ENCODE data around the gene VSIG10. TPM values are rescaled to one million over a fixed set of nuclear protein-coding genes. Genes with fewer than 3 reads are reported as not detected.

VSIG10 gene
- total RNA-seq, 1 experiment from 2014 or later: 97.4 TPM

DNA sequence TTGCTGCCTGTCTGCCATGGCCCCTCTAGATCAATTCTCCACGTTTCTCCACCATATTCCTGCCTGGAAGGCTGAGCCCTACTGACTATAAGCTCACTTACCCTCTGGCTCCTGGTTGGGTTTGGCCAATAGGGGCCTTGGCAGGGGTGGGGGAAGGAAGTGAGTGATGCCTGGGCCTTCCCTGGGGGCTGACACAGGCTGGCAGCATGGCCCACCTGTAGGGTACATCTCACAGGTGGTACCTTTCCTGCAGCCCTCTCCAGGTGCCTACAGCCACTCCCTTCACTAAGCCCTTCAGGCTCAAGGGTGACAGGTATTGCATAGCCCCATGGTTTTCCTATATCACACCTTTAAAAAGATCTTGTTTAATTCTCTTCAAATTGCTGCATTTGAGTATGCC lies 83.8 kb downstream of the VSIG10 start:
- Histone ChIP-seq H3T11ph (ENCODE audit: low read length) (no peak overlapping the region), H2AK5ac (ENCODE audit: insufficient read length, low read length) (no peak overlapping the region), H2BK5ac (ENCODE audit: insufficient read length, low read length) (no peak overlapping the region), H3K79me2 (ENCODE audit: insufficient read depth, low read length) (0 out of 2 replicates have a peak, but pooled peaks cover 2% of the 10 kb centered on the region), H3K23ac (ENCODE audit: insufficient read length, low read depth, low read length) (no peak overlapping the region), H4K5ac (ENCODE audit: insufficient read length, low read depth, low read length) (no peak overlapping the region), H3K56ac (ENCODE audit: insufficient read length, low read depth, low read length) (no peak overlapping the region), H4K20me1 (ENCODE audit: control insufficient read depth, insufficient read depth, insufficient read length) (no peaks in the 10 kb centered on the region), H3K79me1 (ENCODE audit: insufficient read depth, low read depth, low read length, poor library complexity, severe bottlenecking) (peaks cover 8% of the 10 kb centered on the region), H4K8ac (replicated peaks; ENCODE audit: insufficient read length, low read depth, low read length) (no peak overlapping the region), H2AFZ (ENCODE audit: low read length) (no peak overlapping the region), H3K27me3 (ENCODE audit: insufficient read depth, low read length) (no peaks in the 10 kb centered on the region), H3K14ac (ENCODE audit: insufficient read depth, low read length) (no peak overlapping the region), H3K4me1 (ENCODE audit: insufficient read depth, low read length) (no peaks in the 10 kb centered on the region), H2BK12ac (ENCODE audit: insufficient read length, low read depth, low read length) (no peak overlapping the region), H3K9me3 (ENCODE audit: control insufficient read depth, low read depth, low read length) (no peaks in the 10 kb centered on the region), H3K9ac (ENCODE audit: extremely low read depth, insufficient read length, low read length) (no peak overlapping the region), H2BK15ac (ENCODE audit: low read depth, low read length) (no peak overlapping the region), H3K23me2 (ENCODE audit: insufficient read length, low read depth, low read length, poor library complexity, severe bottlenecking) (no peaks in the 10 kb centered on the region), H3K18ac (ENCODE audit: insufficient read length, low read depth, low read length) (no peak overlapping the region), H3K4me2 (ENCODE audit: insufficient read depth, insufficient read length, low read length) (no peak overlapping the region), H2BK20ac (ENCODE audit: low read depth, low read length, poor library complexity, severe bottlenecking) (no peak overlapping the region), H3K4ac (ENCODE audit: low read depth, low read length) (no peak overlapping the region), H3K27ac (ENCODE audit: insufficient read length, low read depth, low read length) (no peak overlapping the region), H2BK120ac (ENCODE audit: low read depth, low read length, poor library complexity, severe bottlenecking) (no peak overlapping the region), H4K91ac (ENCODE audit: insufficient read length, low read depth, low read length) (no peak overlapping the region)
- peaks cover 5 to 18% of the 10 kb centered on the region in 2 experiments for H3K4me1 Mint-ChIP-seq
- no peak for DNase-seq
- H3K36me3 Mint-ChIP-seq (ENCODE audit: insufficient read depth in 1 of 3, low read depth in 3 of 3): peaks cover 38 to 63% (median 52%) of the 10 kb centered on the region in 3 experiments; a peak in 6 of 7 replicates
- no peak overlapping the region for H3K27ac Mint-ChIP-seq
- TF ChIP-seq, protein P1, sequence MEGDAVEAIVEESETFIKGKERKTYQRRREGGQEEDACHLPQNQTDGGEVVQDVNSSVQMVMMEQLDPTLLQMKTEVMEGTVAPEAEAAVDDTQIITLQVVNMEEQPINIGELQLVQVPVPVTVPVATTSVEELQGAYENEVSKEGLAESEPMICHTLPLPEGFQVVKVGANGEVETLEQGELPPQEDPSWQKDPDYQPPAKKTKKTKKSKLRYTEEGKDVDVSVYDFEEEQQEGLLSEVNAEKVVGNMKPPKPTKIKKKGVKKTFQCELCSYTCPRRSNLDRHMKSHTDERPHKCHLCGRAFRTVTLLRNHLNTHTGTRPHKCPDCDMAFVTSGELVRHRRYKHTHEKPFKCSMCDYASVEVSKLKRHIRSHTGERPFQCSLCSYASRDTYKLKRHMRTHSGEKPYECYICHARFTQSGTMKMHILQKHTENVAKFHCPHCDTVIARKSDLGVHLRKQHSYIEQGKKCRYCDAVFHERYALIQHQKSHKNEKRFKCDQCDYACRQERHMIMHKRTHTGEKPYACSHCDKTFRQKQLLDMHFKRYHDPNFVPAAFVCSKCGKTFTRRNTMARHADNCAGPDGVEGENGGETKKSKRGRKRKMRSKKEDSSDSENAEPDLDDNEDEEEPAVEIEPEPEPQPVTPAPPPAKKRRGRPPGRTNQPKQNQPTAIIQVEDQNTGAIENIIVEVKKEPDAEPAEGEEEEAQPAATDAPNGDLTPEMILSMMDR (conservative IDR thresholded peaks at IDR 0.05): no peak
- H3K27me3 Mint-ChIP-seq (ENCODE audit: low read depth): no peaks in the 10 kb centered on the region; the same call in 1 of the 2 replicates
- H3K4me3 Mint-ChIP-seq: no peak overlapping the region
- no CpG with 5 or more reads among the region's 1 CpG for WGBS (ENCODE audit: extremely low coverage, insufficient read length, low lambda C conversion rate)
- no peaks in the 10 kb centered on the region for H3K9me3 Mint-ChIP-seq

Data from H9 (cell line).